H1 (cell line): ENCODE results near the gene SLC20A1. TPM values are rescaled to one million over a fixed set of nuclear protein-coding genes. Genes with fewer than 3 reads are reported as not detected.

ENCODE experiments used
- BACH1 ChIP-seq: IDR thresholded peaks from 2 replicates; pipeline ENCODE4 v1.6.1; 2012; ENCODE audit warnings: low read length, improper control_type of control experiment
- CEBPB ChIP-seq: IDR thresholded peaks from 2 replicates; pipeline ENCODE4 v1.6.1; 2012; ENCODE audit warnings: low read depth, low read length
- CHD1 ChIP-seq: IDR thresholded peaks from 2 replicates; pipeline ENCODE4 v1.6.1; 2012; ENCODE audit warnings: low read depth, low read length, improper control_type of control experiment
- CTBP2 ChIP-seq: IDR thresholded peaks from 2 replicates; pipeline ENCODE4 v1.7.0; 2011; ENCODE audit warnings: borderline replicate concordance, mild to moderate bottlenecking, moderate library complexity, mixed read lengths, low read length; ENCODE audit not compliant: insufficient read depth, insufficient read length
- EZH2 ChIP-seq: fragments of 200-600 bp; sonication (generic); IDR thresholded peaks from 2 replicates; pipeline ENCODE4 v1.7.1; 2012; ENCODE audit warnings: low read depth, mild to moderate bottlenecking, moderate library complexity, low read length, inconsistent platforms; ENCODE audit not compliant: severe bottlenecking
- POLR2A ChIP-seq, 2 experiments: IDR thresholded peaks; 1 replicate in 1 of 2; 2 replicates in 1 of 2; pipeline ENCODE4 v1.6.1; 2011; ENCODE audit warnings: low read depth in 2 of 2, low read length in 2 of 2, mild to moderate bottlenecking in 2 of 2; ENCODE audit errors: control extremely low read depth in 1 of 2
- POLR2AphosphoS5 ChIP-seq: IDR thresholded peaks from 2 replicates; pipeline ENCODE4 v1.6.1; 2011; ENCODE audit warnings: low read depth, low read length
- POU5F1 ChIP-seq: IDR thresholded peaks from 2 replicates; pipeline ENCODE4 v1.6.1; 2011; ENCODE audit warnings: low read depth, mild to moderate bottlenecking, low read length, moderate library complexity
- RNF2 ChIP-seq: fragments of 200-900, 300-1000 bp; sonication (generic); IDR thresholded peaks from 2 replicates; pipeline ENCODE4 v1.7.1; 2016; ENCODE audit warnings: borderline replicate concordance, low read depth, mild to moderate bottlenecking, antibody characterized with exemption, low read length; ENCODE audit not compliant: poor library complexity, severe bottlenecking; ENCODE audit errors: missing control alignments
- SIN3A ChIP-seq, 2 experiments: IDR thresholded peaks in 1 of 2; conservative IDR thresholded peaks in 1 of 2; 2 replicates each; pipeline ENCODE4 v1.6.1; 2011 to 2012; ENCODE audit warnings: low read length in 2 of 2, improper control_type of control experiment in 1 of 2, low read depth in 1 of 2, mild to moderate bottlenecking in 1 of 2
- polyA plus RNA-seq, 7 experiments: library from polyadenylated mRNA; depleted of rRNA in 3 of 7; stranded (reverse) in 5 of 7; unstranded in 2 of 7; fragments of >200 nt in 5 of 7; fragments of 200-250 nt in 2 of 7; gene quantifications; 1 replicate in 5 of 7; 2 replicates in 1 of 7; 4 replicates in 1 of 7; pipeline versions ENCODE4 v1.2.1 to v1.2.3, GENCODE V29; 2011 to 2013; ENCODE audit warnings: missing spikeins in 2 of 7, mixed read lengths in 2 of 7
- total RNA-seq: library from RNA; stranded (reverse); fragmentation: NEBNext Ultra II Directional; extraction: Animal tissue kit (Norgen Biotek cat#: 25700); gene quantifications from 2 replicates; pipeline ENCODE4 v1.2.1, GENCODE V29; 2021
- TF ChIP-seq, protein P1 (sequence below), 3 experiments: IDR thresholded peaks; 1 replicate in 2 of 3; 2 replicates in 1 of 3; pipeline versions ENCODE4 v1.5.1 to v1.6.1; 2011; ENCODE audit warnings: low read length in 3 of 3, mild to moderate bottlenecking in 3 of 3, inconsistent platforms in 2 of 3, low read depth in 1 of 3, moderate library complexity in 1 of 3; ENCODE audit not compliant: insufficient read depth in 1 of 3; ENCODE audit errors: control extremely low read depth in 1 of 3
- TF ChIP-seq, protein P2 (sequence below): IDR thresholded peaks from 2 replicates; pipeline ENCODE4 v1.6.1; 2012; ENCODE audit warnings: inconsistent platforms

The SLC20A1 gene
- total and polyA plus RNA-seq, 2 of the 8 experiments (the other 6 are each of a cell fraction or from before 2014, with no cell fraction given), result 42.6 to 105 TPM

DNA sequence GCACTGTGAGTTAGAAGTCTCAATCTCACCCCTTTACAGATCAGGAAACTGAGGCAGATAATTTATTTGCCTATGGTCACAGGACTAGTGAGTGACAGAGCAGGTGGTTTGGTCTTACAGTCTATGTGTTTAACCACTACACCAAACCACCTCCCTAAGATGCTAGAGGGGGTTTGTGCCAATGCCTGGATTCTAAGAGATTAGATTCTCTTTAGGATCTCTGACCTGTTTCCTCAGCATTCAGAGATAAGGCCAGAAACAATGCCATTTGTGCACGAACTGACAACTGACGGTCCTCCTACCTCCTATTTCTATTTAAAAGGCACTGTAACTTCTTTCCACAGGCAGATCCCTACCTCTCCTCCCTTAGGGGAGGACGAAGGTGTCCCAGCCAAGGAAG is 2.3 kb upstream of the SLC20A1 start (continued):
- TF ChIP-seq, protein P1, sequence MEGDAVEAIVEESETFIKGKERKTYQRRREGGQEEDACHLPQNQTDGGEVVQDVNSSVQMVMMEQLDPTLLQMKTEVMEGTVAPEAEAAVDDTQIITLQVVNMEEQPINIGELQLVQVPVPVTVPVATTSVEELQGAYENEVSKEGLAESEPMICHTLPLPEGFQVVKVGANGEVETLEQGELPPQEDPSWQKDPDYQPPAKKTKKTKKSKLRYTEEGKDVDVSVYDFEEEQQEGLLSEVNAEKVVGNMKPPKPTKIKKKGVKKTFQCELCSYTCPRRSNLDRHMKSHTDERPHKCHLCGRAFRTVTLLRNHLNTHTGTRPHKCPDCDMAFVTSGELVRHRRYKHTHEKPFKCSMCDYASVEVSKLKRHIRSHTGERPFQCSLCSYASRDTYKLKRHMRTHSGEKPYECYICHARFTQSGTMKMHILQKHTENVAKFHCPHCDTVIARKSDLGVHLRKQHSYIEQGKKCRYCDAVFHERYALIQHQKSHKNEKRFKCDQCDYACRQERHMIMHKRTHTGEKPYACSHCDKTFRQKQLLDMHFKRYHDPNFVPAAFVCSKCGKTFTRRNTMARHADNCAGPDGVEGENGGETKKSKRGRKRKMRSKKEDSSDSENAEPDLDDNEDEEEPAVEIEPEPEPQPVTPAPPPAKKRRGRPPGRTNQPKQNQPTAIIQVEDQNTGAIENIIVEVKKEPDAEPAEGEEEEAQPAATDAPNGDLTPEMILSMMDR (IDR thresholded peaks at IDR 0.05; ENCODE audit: control extremely low read depth in 1 of 3, insufficient read depth in 1 of 3, low read depth in 1 of 3, low read length in 3 of 3), result no peak
- TF ChIP-seq, protein P2, sequence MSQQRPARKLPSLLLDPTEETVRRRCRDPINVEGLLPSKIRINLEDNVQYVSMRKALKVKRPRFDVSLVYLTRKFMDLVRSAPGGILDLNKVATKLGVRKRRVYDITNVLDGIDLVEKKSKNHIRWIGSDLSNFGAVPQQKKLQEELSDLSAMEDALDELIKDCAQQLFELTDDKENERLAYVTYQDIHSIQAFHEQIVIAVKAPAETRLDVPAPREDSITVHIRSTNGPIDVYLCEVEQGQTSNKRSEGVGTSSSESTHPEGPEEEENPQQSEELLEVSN, result no peak
- no peak for TF ChIP-seq CTBP2
- TF ChIP-seq SIN3A (conservative IDR thresholded peaks at IDR 0.05 in 1 of 2, IDR thresholded peaks at IDR 0.05 in 1 of 2; ENCODE audit: low read depth in 1 of 2, low read length in 2 of 2), result no peak
- TF ChIP-seq CHD1, result no peak
- TF ChIP-seq BACH1, result no peak
- TF ChIP-seq POLR2AphosphoS5, result no peak
- TF ChIP-seq POU5F1, result no peak
- no peak for TF ChIP-seq POLR2A (IDR thresholded peaks at IDR 0.05; ENCODE audit: control extremely low read depth in 1 of 2, low read depth in 2 of 2, low read length in 2 of 2)
- no peak for TF ChIP-seq CEBPB
- TF ChIP-seq EZH2, result no peak
- no peak for TF ChIP-seq RNF2
